ENCODE data around the gene STAB2.

GRCh38 chr12:103755425-103755824 lies 168.4 kb downstream of the STAB2 start:
- TF ChIP-seq CTCF (IDR thresholded peaks at IDR 0.05) = no peak
- no peak for TF ChIP-seq POLR2A (IDR thresholded peaks at IDR 0.05)

All from gastroesophageal sphincter (tissue), 3 donors.